H1 (cell line): ENCODE measurements around the gene TMPRSS11E. TPM values are rescaled to one million over a fixed set of nuclear protein-coding genes. Genes with fewer than 3 reads are reported as not detected.

ENCODE experiments used
- BCL11A ChIP-seq, 2 experiments: IDR thresholded peaks; one replicate each; pipeline ENCODE4 v1.6.1; 2011; ENCODE audit warnings: low read depth in 2 of 2, low read length in 2 of 2, mild to moderate bottlenecking in 2 of 2
- CHD1 ChIP-seq: IDR thresholded peaks from 2 replicates; pipeline ENCODE4 v1.6.1; 2012; ENCODE audit warnings: low read depth, low read length, improper control_type of control experiment
- CHD7 ChIP-seq: fragments of 300-600 bp; sonication (generic); IDR thresholded peaks from 2 replicates; pipeline ENCODE4 v1.7.1; 2012; ENCODE audit warnings: low read length, moderate library complexity, mild to moderate bottlenecking, inconsistent platforms; ENCODE audit not compliant: insufficient replicate concordance
- EGR1 ChIP-seq: IDR thresholded peaks from 2 replicates; pipeline ENCODE4 v1.6.1; 2011; ENCODE audit warnings: low read depth, low read length, borderline replicate concordance
- EP300 ChIP-seq, 2 experiments: IDR thresholded peaks; 1 replicate in 1 of 2; 2 replicates in 1 of 2; pipeline ENCODE4 v1.6.1; 2011 to 2012; ENCODE audit warnings: low read depth in 2 of 2, low read length in 2 of 2, mild to moderate bottlenecking in 2 of 2, borderline replicate concordance in 1 of 2, inconsistent platforms in 1 of 2, moderate library complexity in 1 of 2
- GABPA ChIP-seq: IDR thresholded peaks from 2 replicates; pipeline ENCODE4 v1.6.1; 2011; ENCODE audit warnings: mild to moderate bottlenecking, low read length, moderate library complexity, borderline replicate concordance; ENCODE audit not compliant: insufficient read depth
- NANOG ChIP-seq: IDR thresholded peaks from 2 replicates; pipeline ENCODE4 v1.6.1; 2011; ENCODE audit warnings: low read length, low read depth, mild to moderate bottlenecking, inconsistent platforms; ENCODE audit not compliant: insufficient read depth, poor library complexity, severe bottlenecking
- NRF1 ChIP-seq: IDR thresholded peaks from 2 replicates; pipeline ENCODE4 v1.6.1; 2011; ENCODE audit warnings: mild to moderate bottlenecking, low read depth, low read length, improper control_type of control experiment
- SP1 ChIP-seq: IDR thresholded peaks from 2 replicates; pipeline ENCODE4 v1.6.1; 2011; ENCODE audit warnings: low read depth, low read length
- ZNF274 ChIP-seq: IDR thresholded peaks from 2 replicates; pipeline ENCODE4 v1.7.0; 2012; ENCODE audit warnings: low read length, borderline replicate concordance; ENCODE audit errors: extremely low read depth
- polyA plus RNA-seq, 7 experiments: library from polyadenylated mRNA; depleted of rRNA in 3 of 7; stranded (reverse) in 5 of 7; unstranded in 2 of 7; fragments of >200 nt in 5 of 7; fragments of 200-250 nt in 2 of 7; gene quantifications; 1 replicate in 5 of 7; 2 replicates in 1 of 7; 4 replicates in 1 of 7; pipeline versions ENCODE4 v1.2.1 to v1.2.3, GENCODE V29; 2011 to 2013; ENCODE audit warnings: missing spikeins in 2 of 7, mixed read lengths in 2 of 7
- total RNA-seq: library from RNA; stranded (reverse); fragmentation: NEBNext Ultra II Directional; extraction: Animal tissue kit (Norgen Biotek cat#: 25700); gene quantifications from 2 replicates; pipeline ENCODE4 v1.2.1, GENCODE V29; 2021
- TF ChIP-seq, protein P1 (sequence below): IDR thresholded peaks from 2 replicates; pipeline ENCODE4 v1.6.1; 2011; ENCODE audit warnings: low read depth, mild to moderate bottlenecking, low read length; ENCODE audit not compliant: insufficient read depth

TMPRSS11E gene
- total and polyA plus RNA-seq, 2 of the 8 experiments (the other 6 are each of a cell fraction or from before 2014, with no cell fraction given), result 0.38 to 0.71 TPM

DNA sequence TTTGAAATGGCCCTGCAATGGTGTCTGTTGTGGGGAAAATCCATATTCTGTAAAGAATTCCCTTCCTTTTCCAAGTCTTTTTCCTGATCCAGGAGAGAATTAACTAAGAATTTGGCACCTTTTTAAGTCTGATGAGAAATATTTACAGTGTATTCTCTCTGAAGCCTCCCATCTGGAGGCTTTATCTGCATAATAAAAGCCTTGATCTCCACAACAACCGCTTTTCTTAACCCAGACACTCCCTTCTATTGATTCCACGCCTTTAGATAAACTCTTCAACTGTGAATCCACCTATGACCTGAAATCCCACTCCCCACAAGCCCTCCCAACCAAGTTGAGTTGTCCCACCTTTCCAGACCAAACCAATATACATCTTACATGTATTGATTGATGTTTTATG lies 43.1 kb upstream of the TMPRSS11E start (continued):
- TF ChIP-seq EP300 (IDR thresholded peaks at IDR 0.05; ENCODE audit: borderline replicate concordance in 1 of 2, low read depth in 2 of 2, low read length in 2 of 2), result peak in 1 of 2 experiments; percentile 81; a peak in 1 of 3 replicates
- TF ChIP-seq ZNF274, result no peak
- TF ChIP-seq, protein P1, sequence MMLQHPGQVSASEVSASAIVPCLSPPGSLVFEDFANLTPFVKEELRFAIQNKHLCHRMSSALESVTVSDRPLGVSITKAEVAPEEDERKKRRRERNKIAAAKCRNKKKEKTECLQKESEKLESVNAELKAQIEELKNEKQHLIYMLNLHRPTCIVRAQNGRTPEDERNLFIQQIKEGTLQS, result no peak
- peak; percentile 85 for TF ChIP-seq CHD7
- TF ChIP-seq CHD1, result no peak
- TF ChIP-seq GABPA, result no peak
- no peak for TF ChIP-seq NRF1
- TF ChIP-seq NANOG, result peak; percentile 73
- TF ChIP-seq SP1, result peak; percentile 72
- TF ChIP-seq EGR1, result no peak
- TF ChIP-seq BCL11A (IDR thresholded peaks at IDR 0.05; ENCODE audit: low read depth in 2 of 2, low read length in 2 of 2), result peak in 1 of 2 experiments; percentile 37
